ENCODE measurements around the gene TBC1D16.

GRCh38 chr17:80058311-80058955 is 22.8 kb upstream of the TBC1D16 start:
- TF ChIP-seq POLR2AphosphoS5 (IDR thresholded peaks at IDR 0.05; ENCODE audit: borderline replicate concordance, low read depth, low read length): no peak
- TF ChIP-seq EZH2 (IDR thresholded peaks at IDR 0.05): no peak
- no peak for TF ChIP-seq FOXP2 (optimal IDR thresholded peaks at IDR 0.05; ENCODE audit: control extremely low read depth, extremely low read length, insufficient read depth)

Data from SK-N-MC (cell line).